ENCODE results near the gene MAPK8IP1.

DNA sequence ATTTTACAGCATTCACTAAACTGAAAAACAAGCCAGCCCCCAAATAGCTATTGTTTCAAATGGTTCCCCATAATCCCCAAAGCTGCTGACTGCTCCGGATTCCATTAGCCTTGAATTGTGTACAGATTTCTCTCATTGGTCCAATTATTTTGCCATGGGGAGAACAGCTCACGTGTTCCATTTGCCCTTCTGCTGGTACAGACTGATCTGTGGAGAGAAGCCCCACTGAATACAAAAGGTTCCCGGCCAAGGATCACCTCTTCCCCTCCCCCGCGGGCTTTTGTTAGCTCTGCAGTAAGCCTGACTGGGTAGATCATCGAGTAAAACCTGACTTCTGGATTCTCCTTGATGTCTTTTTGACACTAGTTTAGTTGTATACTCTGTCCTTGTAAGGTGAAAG is 9.1 kb upstream of the MAPK8IP1 start:
- TF ChIP-seq, protein P1, sequence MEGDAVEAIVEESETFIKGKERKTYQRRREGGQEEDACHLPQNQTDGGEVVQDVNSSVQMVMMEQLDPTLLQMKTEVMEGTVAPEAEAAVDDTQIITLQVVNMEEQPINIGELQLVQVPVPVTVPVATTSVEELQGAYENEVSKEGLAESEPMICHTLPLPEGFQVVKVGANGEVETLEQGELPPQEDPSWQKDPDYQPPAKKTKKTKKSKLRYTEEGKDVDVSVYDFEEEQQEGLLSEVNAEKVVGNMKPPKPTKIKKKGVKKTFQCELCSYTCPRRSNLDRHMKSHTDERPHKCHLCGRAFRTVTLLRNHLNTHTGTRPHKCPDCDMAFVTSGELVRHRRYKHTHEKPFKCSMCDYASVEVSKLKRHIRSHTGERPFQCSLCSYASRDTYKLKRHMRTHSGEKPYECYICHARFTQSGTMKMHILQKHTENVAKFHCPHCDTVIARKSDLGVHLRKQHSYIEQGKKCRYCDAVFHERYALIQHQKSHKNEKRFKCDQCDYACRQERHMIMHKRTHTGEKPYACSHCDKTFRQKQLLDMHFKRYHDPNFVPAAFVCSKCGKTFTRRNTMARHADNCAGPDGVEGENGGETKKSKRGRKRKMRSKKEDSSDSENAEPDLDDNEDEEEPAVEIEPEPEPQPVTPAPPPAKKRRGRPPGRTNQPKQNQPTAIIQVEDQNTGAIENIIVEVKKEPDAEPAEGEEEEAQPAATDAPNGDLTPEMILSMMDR (IDR thresholded peaks at IDR 0.05 in 8 of 11, conservative IDR thresholded peaks at IDR 0.05 in 3 of 11): no peak
- TF ChIP-seq POLR2AphosphoS5 (IDR thresholded peaks at IDR 0.05): no peak
